GM21576 (cell line): ENCODE data around the gene PILRB.
"Not testable (repeated sequence)": the region's sequence is repeated elsewhere in the genome, so short reads cannot be mapped to it uniquely, and the experiment has no call there.

ENCODE experiments used
- ATAC-seq: cut with Tn5 transposase; IDR thresholded peaks from one replicate; pipeline ENCODE4 v1.9.1; 2021; ENCODE audit warnings: mild to moderate bottlenecking, moderate library complexity; ENCODE audit not compliant: unreplicated experiment

The PILRB gene

GRCh38 chr7:100373870-100374598, 16.1 kb downstream of the PILRB start:
- not testable (repeated sequence) for ATAC-seq

- no peak for ATAC-seq
Observed at GRCh38 chr7:100374601-100375000, 16.7 kb downstream of the PILRB start.

- ATAC-seq = no peak
Observed at GRCh38 chr7:100376066-100376465, 18.1 kb downstream of the PILRB start.

GRCh38 chr7:100378114-100378755, 20.3 kb downstream of the PILRB start:
- no peak for ATAC-seq

- no peak for ATAC-seq
Observed at GRCh38 chr7:100380196-100380595, 22.3 kb downstream of the PILRB start.

GRCh38 chr7:100381531-100382233, 23.8 kb downstream of the PILRB start:
- ATAC-seq = not testable (repeated sequence)

- not testable (repeated sequence) for ATAC-seq
Observed at GRCh38 chr7:100382234-100382853, 24.4 kb downstream of the PILRB start.

- ATAC-seq = no peak
Observed at GRCh38 chr7:100384628-100385294, 26.8 kb downstream of the PILRB start.

GRCh38 chr7:100386940-100387339, 29.0 kb downstream of the PILRB start:
- ATAC-seq = no peak

GRCh38 chr7:100387695-100388094, 29.8 kb downstream of the PILRB start:
- ATAC-seq = no peak

GRCh38 chr7:100389437-100390088, 31.6 kb downstream of the PILRB start:
- no peak for ATAC-seq

GRCh38 chr7:100390286-100391009, 32.5 kb downstream of the PILRB start:
- ATAC-seq = no peak

- no peak for ATAC-seq
Observed at GRCh38 chr7:100393233-100393905, 35.5 kb downstream of the PILRB start.

GRCh38 chr7:100394077-100394476, 36.2 kb downstream of the PILRB start:
- no peak for ATAC-seq

- peak; percentile 78 for ATAC-seq
Observed at GRCh38 chr7:100396421-100396982, 38.6 kb downstream of the PILRB start.

GRCh38 chr7:100397315-100398081, 39.6 kb downstream of the PILRB start:
- ATAC-seq = no peak

GRCh38 chr7:100398239-100398638, 40.3 kb downstream of the PILRB start:
- ATAC-seq = no peak

GRCh38 chr7:100400041-100400440, 42.1 kb downstream of the PILRB start:
- no peak for ATAC-seq
